D721Med (cell line): Measurements from ENCODE around the gene CTNNBIP1.

Experiments
- DNase-seq: peaks from one replicate; pipeline ENCODE4 v3.0.0; 2011; ENCODE audit warnings: low spot score; ENCODE audit not compliant: insufficient read length
- FAIRE-seq: peaks from 2 replicates; lab custom pipeline; 2011; peaks lifted over from hg19 to GRCh38; lab: Jason Lieb, UNC
- CTCF ChIP-seq: IDR thresholded peaks from 2 replicates; pipeline ENCODE4 v1.5.1; 2012; ENCODE audit warnings: mild to moderate bottlenecking, control low read depth; ENCODE audit not compliant: insufficient read depth; ENCODE audit errors: missing control alignments

CTNNBIP1 gene

GRCh38 chr1:9874959-9875635, 35.0 kb downstream of the CTNNBIP1 start:
- TF ChIP-seq CTCF = peak; percentile 84
- FAIRE-seq (no peak), DNase-seq (peak; percentile 82)

GRCh38 chr1:9874412-9874811, 35.7 kb downstream of the CTNNBIP1 start:
- DNase-seq (no peak), FAIRE-seq (no peak)
- no peak for TF ChIP-seq CTCF

GRCh38 chr1:9873992-9874391, 36.1 kb downstream of the CTNNBIP1 start:
- TF ChIP-seq CTCF = no peak
- DNase-seq = no peak
- FAIRE-seq = no peak

GRCh38 chr1:9873385-9873784, 36.7 kb downstream of the CTNNBIP1 start:
- FAIRE-seq = no peak
- TF ChIP-seq CTCF = no peak
- no peak for DNase-seq

- FAIRE-seq (no peak), DNase-seq (no peak)
- no peak for TF ChIP-seq CTCF
Measured at GRCh38 chr1:9872430-9873165, 37.5 kb downstream of the CTNNBIP1 start.

GRCh38 chr1:9871707-9872425, 38.2 kb downstream of the CTNNBIP1 start:
- no peak for TF ChIP-seq CTCF
- FAIRE-seq = no peak
- no peak for DNase-seq

GRCh38 chr1:9871021-9871420, 39.0 kb downstream of the CTNNBIP1 start:
- no peak for FAIRE-seq
- TF ChIP-seq CTCF = no peak
- DNase-seq = no peak
